ENCODE measurements around the gene DLG2. TPM values are rescaled to one million over a fixed set of nuclear protein-coding genes. Genes with fewer than 3 reads are reported as not detected.

Gene DLG2
- total RNA-seq, 4 donors from 2014 or later = 7.3 to 14.1 (median 11.1) TPM

- intact Hi-C loops (cut with DNase I) = no loop called here
These were observed 1604.9 kb downstream of the DLG2 start for GRCh38 chr11:84022201-84022600.

GRCh38 chr11:84021291-84021690, 1605.9 kb downstream of the DLG2 start:
- H3K27me3 ChIP-seq = no peaks in the 10 kb centered on the region
- WGBS = 53% methylated on average over 2 of the region's 2 CpGs
- no peak for DNase-seq (ENCODE audit: extremely low spot score)
- H3K9me3 ChIP-seq = no peaks in the 10 kb centered on the region
- intact Hi-C loops (cut with DNase I) = no loop called here
- H3K4me3 ChIP-seq = no peak overlapping the region
- no peaks in the 10 kb centered on the region for H3K36me3 ChIP-seq
- TF ChIP-seq EP300 (IDR thresholded peaks at IDR 0.05) (no peak), CTCF (IDR thresholded peaks at IDR 0.05) (no peak), POLR2AphosphoS5 (IDR thresholded peaks at IDR 0.05) (no peak), POLR2A (IDR thresholded peaks at IDR 0.05; ENCODE audit: low read depth) (no peak)
- peaks cover 0 to 38% (median 26%) of the 10 kb centered on the region in 4 donors for H3K4me1 ChIP-seq
- peak overlapping the region in 2 of 4 donors; percentile 25 to 46 for H3K27ac ChIP-seq (replicated peaks in 1 of 4)

More at GRCh38 chr11:84022201-84022600, 1604.9 kb downstream of the DLG2 start:
- Histone ChIP-seq H3K36me3 (no peaks in the 10 kb centered on the region), H3K27ac (replicated peaks in 1 of 4) (peak overlapping the region in 3 of 4 donors; percentile 7 to 46 (median 25)), H3K4me3 (no peak overlapping the region), H3K4me1 (peaks cover 0 to 38% (median 26%) of the 10 kb centered on the region in 4 donors), H3K27me3 (no peaks in the 10 kb centered on the region), H3K9me3 (no peaks in the 10 kb centered on the region)
- TF ChIP-seq POLR2AphosphoS5 (IDR thresholded peaks at IDR 0.05) (no peak), POLR2A (IDR thresholded peaks at IDR 0.05; ENCODE audit: low read depth) (no peak), EP300 (IDR thresholded peaks at IDR 0.05) (no peak), CTCF (IDR thresholded peaks at IDR 0.05) (no peak)
- 33% methylated on average over 1 of the region's 1 CpG for WGBS
- DNase-seq (ENCODE audit: extremely low spot score) = no peak

GRCh38 chr11:84019571-84020194, 1607.5 kb downstream of the DLG2 start:
- H3K4me3 ChIP-seq = no peak overlapping the region
- H3K9me3 ChIP-seq = no peaks in the 10 kb centered on the region
- H3K4me1 ChIP-seq = peaks cover 0 to 38% (median 26%) of the 10 kb centered on the region in 4 donors
- peak overlapping the region in 2 of 4 donors; percentile 39 to 46 for H3K27ac ChIP-seq (replicated peaks in 1 of 4)
- TF ChIP-seq POLR2AphosphoS5 (IDR thresholded peaks at IDR 0.05) = no peak
- TF ChIP-seq EP300 (IDR thresholded peaks at IDR 0.05) = no peak
- TF ChIP-seq POLR2A (IDR thresholded peaks at IDR 0.05; ENCODE audit: low read depth) = no peak
- no peak for TF ChIP-seq CTCF (IDR thresholded peaks at IDR 0.05)
- no peaks in the 10 kb centered on the region for H3K36me3 ChIP-seq
- DNase-seq (ENCODE audit: extremely low spot score) = no peak
- no peaks in the 10 kb centered on the region for H3K27me3 ChIP-seq
- intact Hi-C loops (cut with DNase I) = no loop called here
- 64% methylated on average over 5 of the region's 5 CpGs for WGBS

- H3K27me3 ChIP-seq = no peaks in the 10 kb centered on the region
- intact Hi-C loops (cut with DNase I) = no loop called here
- H3K9me3 ChIP-seq = no peaks in the 10 kb centered on the region
- no peak overlapping the region for H3K27ac ChIP-seq (replicated peaks in 1 of 4)
- TF ChIP-seq POLR2A (IDR thresholded peaks at IDR 0.05; ENCODE audit: low read depth) = no peak
- TF ChIP-seq CTCF (IDR thresholded peaks at IDR 0.05) = no peak
- no peak for TF ChIP-seq POLR2AphosphoS5 (IDR thresholded peaks at IDR 0.05)
- TF ChIP-seq EP300 (IDR thresholded peaks at IDR 0.05) = no peak
- no peaks in the 10 kb centered on the region for H3K36me3 ChIP-seq
- H3K4me3 ChIP-seq = no peak overlapping the region
- peaks cover 0 to 25% (median 8%) of the 10 kb centered on the region in 4 donors for H3K4me1 ChIP-seq
- WGBS = 96% methylated on average over 3 of the region's 3 CpGs
- DNase-seq (ENCODE audit: extremely low spot score) = no peak
These were observed 1612.6 kb downstream of the DLG2 start for GRCh38 chr11:84014539-84014938.
